Lung (tissue), 12 donors: ENCODE results near the gene RAI1. TPM values are rescaled to one million over a fixed set of nuclear protein-coding genes. Genes with fewer than 3 reads are reported as not detected.

Experiments
- ATAC-seq: fragments of 200-7000 bp; cut with Tn5 transposase; one replicate; pipeline ENCODE4 v1.9.1; 2020; ENCODE audit warnings: moderate number of reproducible peaks; ENCODE audit not compliant: insufficient read depth, low FRiP score
- DNase-seq, 3 donors: peaks; one replicate each; pipeline ENCODE4 v3.0.0-alpha.2; 2013 to 2017
- H3K27ac ChIP-seq, 2 donors: one replicate each; pipeline ENCODE4 v1.5.1; 2013; ENCODE audit warnings: mild to moderate bottlenecking in 2 of 2, moderate library complexity in 2 of 2, control low read depth in 1 of 2, inconsistent platforms in 1 of 2, low read depth in 1 of 2, low read length in 1 of 2
- H3K27me3 ChIP-seq, 3 donors: one replicate each; pipeline ENCODE4 v1.5.1; 2013; ENCODE audit warnings: low read length in 2 of 3; ENCODE audit not compliant: control insufficient read depth in 3 of 3, insufficient read depth in 3 of 3
- H3K36me3 ChIP-seq, 4 donors: one replicate each; pipeline ENCODE4 v1.5.1; 2013; ENCODE audit warnings: low read length in 4 of 4, mild to moderate bottlenecking in 1 of 4, moderate library complexity in 1 of 4; ENCODE audit not compliant: control insufficient read depth in 4 of 4, insufficient read depth in 4 of 4
- H3K4me1 ChIP-seq, 5 donors: one replicate each; pipeline ENCODE4 v1.5.1; 2013; ENCODE audit warnings: low read length in 5 of 5, mild to moderate bottlenecking in 2 of 5, moderate library complexity in 1 of 5; ENCODE audit not compliant: control insufficient read depth in 5 of 5, insufficient read depth in 5 of 5
- H3K4me3 ChIP-seq: one replicate; pipeline ENCODE4 v1.5.1; 2013; ENCODE audit warnings: mild to moderate bottlenecking, control low read depth, moderate library complexity
- H3K9ac ChIP-seq, 2 donors: one replicate each; pipeline ENCODE4 v1.5.1; 2013; ENCODE audit warnings: low read length in 2 of 2, control low read depth in 1 of 2; ENCODE audit not compliant: insufficient read depth in 1 of 2
- H3K9me3 ChIP-seq, 4 donors: one replicate each; pipeline ENCODE4 v1.5.1; 2013; ENCODE audit warnings: low read length in 3 of 4, mild to moderate bottlenecking in 1 of 4, moderate library complexity in 1 of 4; ENCODE audit not compliant: control insufficient read depth in 4 of 4, insufficient read depth in 3 of 4
- CTCF ChIP-seq: IDR thresholded peaks from 2 replicates; pipeline ENCODE4 v1.5.1; 2012; ENCODE audit warnings: mild to moderate bottlenecking; ENCODE audit errors: control extremely low read depth, extremely low read depth
- WGBS, 2 donors: extraction: QIAGEN DNeasy Blood & Tissue Kit; methylation state at CpG; one replicate each; pipeline ENCODE4 v1.1.7; 2013; 5-methylcytosine and 5-hydroxymethylcytosine counted together
- polyA plus RNA-seq, 2 donors: library from polyadenylated mRNA; stranded (reverse); fragments of 200-250 nt; gene quantifications; one replicate each; pipeline ENCODE4 v1.2.1, GENCODE V29; 2013
- total RNA-seq, 2 donors: library from RNA; depleted of rRNA in 1 of 2; stranded (reverse); fragments of >200 nt in 1 of 2; gene quantifications; one replicate each; pipeline ENCODE4 v1.2.1, GENCODE V29; 2014 to 2021
- donor health status: control.
- donor health status: control.
- donor health status: Bipolar disorder and iron deficiency.
- donor health status: healthy.
- donor health status: DM: yes; HTN: yes; CAD: no.

The RAI1 gene
- total and polyA plus RNA-seq, 4 donors, result 14.5 to 44.4 (median 28.3) TPM

DNA sequence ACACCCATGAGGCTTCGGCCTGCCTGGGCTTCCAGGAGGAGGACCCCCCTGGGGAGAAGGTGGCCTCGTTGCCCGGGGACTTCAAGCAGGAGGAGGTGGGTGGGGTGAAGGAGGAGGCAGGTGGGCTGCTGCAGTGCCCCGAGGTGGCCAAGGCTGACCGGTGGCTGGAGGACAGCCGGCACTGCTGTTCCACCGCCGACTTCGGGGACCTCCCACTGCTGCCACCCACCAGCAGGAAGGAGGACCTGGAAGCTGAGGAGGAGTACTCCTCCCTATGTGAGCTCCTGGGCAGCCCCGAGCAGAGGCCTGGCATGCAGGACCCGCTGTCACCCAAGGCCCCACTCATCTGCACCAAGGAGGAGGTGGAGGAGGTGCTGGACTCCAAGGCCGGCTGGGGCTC lies 114.0 kb downstream of the RAI1 start:
- Histone ChIP-seq H3K4me1 (peaks cover 0 to 24% (median 10%) of the 10 kb centered on the region in 5 donors), H3K9ac (no peak overlapping the region), H3K9me3 (no peaks in the 10 kb centered on the region), H3K4me3 (no peak overlapping the region), H3K27ac (no peak overlapping the region), H3K27me3 (no peaks in the 10 kb centered on the region), H3K36me3 (peaks cover 0 to 60% (median 31%) of the 10 kb centered on the region in 4 donors)
- TF ChIP-seq CTCF, result no peak
- 91 to 97% methylated on average over 12 of the region's 12 CpGs for WGBS, 2 donors
- DNase-seq (no peak), ATAC-seq (no peak)

DNA sequence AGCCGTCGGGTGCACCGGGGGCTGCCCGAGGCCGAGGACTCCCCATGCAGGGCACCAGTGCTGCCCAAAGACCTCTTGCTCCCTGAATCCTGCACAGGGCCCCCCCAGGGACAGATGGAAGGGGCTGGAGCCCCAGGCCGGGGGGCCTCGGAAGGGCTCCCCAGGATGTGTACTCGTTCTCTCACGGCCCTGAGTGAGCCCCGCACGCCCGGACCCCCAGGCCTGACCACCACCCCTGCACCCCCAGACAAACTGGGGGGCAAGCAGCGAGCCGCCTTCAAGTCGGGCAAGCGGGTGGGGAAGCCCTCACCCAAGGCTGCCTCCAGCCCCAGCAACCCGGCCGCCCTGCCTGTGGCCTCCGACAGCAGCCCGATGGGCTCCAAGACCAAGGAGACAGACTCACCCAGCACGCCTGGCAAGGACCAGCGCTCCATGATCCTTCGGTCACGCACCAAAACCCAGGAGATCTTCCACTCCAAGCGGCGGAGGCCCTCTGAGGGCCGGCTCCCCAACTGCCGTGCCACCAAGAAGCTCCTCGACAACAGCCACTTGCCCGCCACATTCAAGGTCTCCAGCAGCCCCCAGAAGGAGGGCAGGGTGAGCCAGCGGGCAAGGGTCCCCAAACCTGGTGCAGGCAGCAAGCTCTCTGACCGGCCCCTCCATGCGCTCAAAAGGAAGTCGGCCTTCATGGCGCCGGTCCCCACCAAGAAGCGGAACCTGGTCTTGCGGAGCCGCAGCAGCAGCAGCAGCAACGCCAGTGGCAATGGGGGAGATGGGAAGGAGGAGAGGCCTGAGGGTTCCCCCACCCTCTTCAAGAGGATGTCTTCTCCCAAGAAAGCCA lies 114.9 kb downstream of the RAI1 start:
- DNase-seq (no peak), ATAC-seq (no peak)
- Histone ChIP-seq H3K4me1 (peaks cover 0 to 15% (median 6%) of the 10 kb centered on the region in 5 donors), H3K9me3 (no peaks in the 10 kb centered on the region), H3K9ac (no peak overlapping the region), H3K36me3 (peaks cover 0 to 63% (median 34%) of the 10 kb centered on the region in 4 donors), H3K4me3 (no peak overlapping the region), H3K27ac (no peak overlapping the region), H3K27me3 (no peaks in the 10 kb centered on the region)
- TF ChIP-seq CTCF, result no peak
- 97% methylated on average over 39 to 40 of the region's 40 CpGs for WGBS, 2 donors

DNA sequence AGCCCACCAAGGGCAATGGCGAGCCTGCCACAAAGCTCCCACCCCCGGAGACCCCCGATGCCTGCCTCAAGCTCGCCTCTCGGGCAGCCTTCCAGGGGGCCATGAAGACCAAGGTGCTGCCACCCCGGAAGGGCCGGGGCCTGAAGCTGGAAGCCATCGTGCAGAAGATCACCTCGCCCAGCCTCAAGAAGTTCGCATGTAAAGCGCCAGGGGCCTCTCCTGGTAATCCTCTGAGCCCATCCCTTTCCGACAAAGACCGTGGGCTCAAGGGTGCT lies 115.5 kb downstream of the RAI1 start:
- no peak for ATAC-seq
- DNase-seq, result no peak
- TF ChIP-seq CTCF, result no peak
- WGBS, 2 donors, result 95 to 98% methylated on average over 13 of the region's 13 CpGs
- Histone ChIP-seq H3K9ac (no peak overlapping the region), H3K4me3 (no peak overlapping the region), H3K27ac (no peak overlapping the region), H3K36me3 (peaks cover 0 to 67% (median 36%) of the 10 kb centered on the region in 4 donors), H3K27me3 (no peaks in the 10 kb centered on the region), H3K9me3 (no peaks in the 10 kb centered on the region), H3K4me1 (peaks cover 0 to 10% (median 4%) of the 10 kb centered on the region in 5 donors)
